ENCODE data around the gene STK4.

- TF ChIP-seq, protein P1, sequence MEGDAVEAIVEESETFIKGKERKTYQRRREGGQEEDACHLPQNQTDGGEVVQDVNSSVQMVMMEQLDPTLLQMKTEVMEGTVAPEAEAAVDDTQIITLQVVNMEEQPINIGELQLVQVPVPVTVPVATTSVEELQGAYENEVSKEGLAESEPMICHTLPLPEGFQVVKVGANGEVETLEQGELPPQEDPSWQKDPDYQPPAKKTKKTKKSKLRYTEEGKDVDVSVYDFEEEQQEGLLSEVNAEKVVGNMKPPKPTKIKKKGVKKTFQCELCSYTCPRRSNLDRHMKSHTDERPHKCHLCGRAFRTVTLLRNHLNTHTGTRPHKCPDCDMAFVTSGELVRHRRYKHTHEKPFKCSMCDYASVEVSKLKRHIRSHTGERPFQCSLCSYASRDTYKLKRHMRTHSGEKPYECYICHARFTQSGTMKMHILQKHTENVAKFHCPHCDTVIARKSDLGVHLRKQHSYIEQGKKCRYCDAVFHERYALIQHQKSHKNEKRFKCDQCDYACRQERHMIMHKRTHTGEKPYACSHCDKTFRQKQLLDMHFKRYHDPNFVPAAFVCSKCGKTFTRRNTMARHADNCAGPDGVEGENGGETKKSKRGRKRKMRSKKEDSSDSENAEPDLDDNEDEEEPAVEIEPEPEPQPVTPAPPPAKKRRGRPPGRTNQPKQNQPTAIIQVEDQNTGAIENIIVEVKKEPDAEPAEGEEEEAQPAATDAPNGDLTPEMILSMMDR (IDR thresholded peaks at IDR 0.05), result no peak
- TF ChIP-seq POLR2A (IDR thresholded peaks at IDR 0.05), result no peak
Measured at GRCh38 chr20:45037050-45037449, 70.7 kb downstream of the STK4 start.
